Measurements from ENCODE around the gene KRT7. TPM values are rescaled to one million over a fixed set of nuclear protein-coding genes. Genes with fewer than 3 reads are reported as not detected.

KRT7 gene
- total and polyA plus RNA-seq, 4 donors, result 0.37 to 9.9 (median 7.0) TPM

DNA sequence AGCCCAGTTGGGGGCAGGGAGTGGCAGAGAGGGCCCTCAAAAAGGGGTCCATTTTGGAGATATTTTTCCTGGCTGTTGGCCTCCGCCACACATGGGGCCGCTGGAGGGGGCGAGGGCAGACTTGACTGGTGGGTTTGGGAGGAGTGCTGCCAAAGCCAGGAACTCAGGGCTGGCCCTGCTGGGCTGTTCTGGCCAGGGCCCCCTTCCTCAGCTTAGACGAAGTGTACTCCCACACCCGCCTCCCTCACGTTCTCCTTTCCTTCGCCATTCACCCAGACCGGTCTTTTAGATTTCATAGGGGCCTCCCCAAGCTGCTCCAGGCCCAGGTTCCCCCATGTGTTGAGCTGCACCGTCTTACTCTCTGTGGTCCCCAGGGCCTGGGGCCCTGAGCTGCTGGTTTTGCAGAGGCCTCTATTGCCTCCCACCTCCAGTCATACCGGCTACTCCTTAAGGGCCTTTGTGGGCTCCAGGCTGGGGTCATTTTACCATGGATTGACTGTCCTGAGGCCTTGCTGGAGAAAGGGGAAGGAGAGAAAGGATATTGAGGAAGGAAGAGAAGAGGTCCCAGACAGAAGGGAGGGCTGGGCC is 1.3 kb downstream of the KRT7 start (continued):
- TF ChIP-seq, protein P1, sequence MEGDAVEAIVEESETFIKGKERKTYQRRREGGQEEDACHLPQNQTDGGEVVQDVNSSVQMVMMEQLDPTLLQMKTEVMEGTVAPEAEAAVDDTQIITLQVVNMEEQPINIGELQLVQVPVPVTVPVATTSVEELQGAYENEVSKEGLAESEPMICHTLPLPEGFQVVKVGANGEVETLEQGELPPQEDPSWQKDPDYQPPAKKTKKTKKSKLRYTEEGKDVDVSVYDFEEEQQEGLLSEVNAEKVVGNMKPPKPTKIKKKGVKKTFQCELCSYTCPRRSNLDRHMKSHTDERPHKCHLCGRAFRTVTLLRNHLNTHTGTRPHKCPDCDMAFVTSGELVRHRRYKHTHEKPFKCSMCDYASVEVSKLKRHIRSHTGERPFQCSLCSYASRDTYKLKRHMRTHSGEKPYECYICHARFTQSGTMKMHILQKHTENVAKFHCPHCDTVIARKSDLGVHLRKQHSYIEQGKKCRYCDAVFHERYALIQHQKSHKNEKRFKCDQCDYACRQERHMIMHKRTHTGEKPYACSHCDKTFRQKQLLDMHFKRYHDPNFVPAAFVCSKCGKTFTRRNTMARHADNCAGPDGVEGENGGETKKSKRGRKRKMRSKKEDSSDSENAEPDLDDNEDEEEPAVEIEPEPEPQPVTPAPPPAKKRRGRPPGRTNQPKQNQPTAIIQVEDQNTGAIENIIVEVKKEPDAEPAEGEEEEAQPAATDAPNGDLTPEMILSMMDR (IDR thresholded peaks at IDR 0.05; ENCODE audit: low read depth, low read length, missing input control), result no peak
- no peak for TF ChIP-seq NR2F2 (IDR thresholded peaks at IDR 0.05)

DNA sequence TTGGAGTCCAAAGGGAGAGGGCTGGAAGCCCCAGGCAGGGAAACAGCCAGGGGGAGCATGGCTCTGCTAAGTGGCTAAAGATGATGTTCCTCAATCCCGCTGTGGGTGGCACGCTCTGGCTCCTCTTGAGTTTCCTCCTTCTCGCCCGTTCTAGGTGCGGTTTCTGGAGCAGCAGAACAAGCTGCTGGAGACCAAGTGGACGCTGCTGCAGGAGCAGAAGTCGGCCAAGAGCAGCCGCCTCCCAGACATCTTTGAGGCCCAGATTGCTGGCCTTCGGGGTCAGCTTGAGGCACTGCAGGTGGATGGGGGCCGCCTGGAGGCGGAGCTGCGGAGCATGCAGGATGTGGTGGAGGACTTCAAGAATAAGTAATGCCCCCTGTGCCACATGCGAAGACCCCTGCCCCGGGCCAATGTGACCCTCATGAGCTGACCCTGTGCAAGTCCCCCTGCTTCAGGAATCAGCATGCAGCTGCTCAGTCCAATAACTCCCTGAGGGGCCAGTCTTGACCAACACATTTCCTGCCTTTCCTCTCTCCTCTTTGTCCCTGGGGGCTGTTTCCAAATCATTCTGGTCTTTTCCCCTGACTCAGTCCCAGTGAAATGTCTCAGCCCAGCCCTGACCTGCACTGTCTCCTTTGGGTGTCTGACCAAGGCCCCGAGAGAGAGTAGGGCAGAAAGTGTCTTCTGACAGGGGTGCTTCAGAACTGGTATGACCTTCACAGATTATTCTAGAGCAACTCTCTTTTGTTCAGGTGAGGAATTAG is 2.1 kb downstream of the KRT7 start:
- DNase-seq (ENCODE audit: low spot score), result no peak
- Histone ChIP-seq H3K4me3 (ENCODE audit: low read depth in 1 of 3, low read length in 3 of 3) (no peak overlapping the region), H3K36me3 (ENCODE audit: control insufficient read depth in 4 of 4, insufficient read depth in 3 of 4, low read depth in 1 of 4, low read length in 3 of 4) (no peaks in the 10 kb centered on the region), H3K4me1 (ENCODE audit: control insufficient read depth in 4 of 4, insufficient read depth in 4 of 4, low read length in 3 of 4) (peaks cover 0 to 4% (median 0%) of the 10 kb centered on the region in 4 donors), H3K27ac (ENCODE audit: low read depth in 1 of 2, low read length in 2 of 2) (no peak overlapping the region), H3K27me3 (ENCODE audit: control insufficient read depth in 4 of 4, insufficient read depth in 4 of 4, low read length in 3 of 4) (peaks cover 0 to 7% (median 3%) of the 10 kb centered on the region in 4 donors), H3K9ac (ENCODE audit: low read depth in 1 of 2, low read length in 2 of 2) (no peak overlapping the region), H3K9me3 (ENCODE audit: control insufficient read depth in 4 of 4, low read length in 3 of 4) (no peaks in the 10 kb centered on the region)
- WGBS, result 89% methylated on average over 15 of the region's 15 CpGs
- TF ChIP-seq EGR1 (IDR thresholded peaks at IDR 0.05; ENCODE audit: low read depth in 2 of 2) (no peak), GABPA (IDR thresholded peaks at IDR 0.05 in 1 of 2, conservative IDR thresholded peaks at IDR 0.05 in 1 of 2) (no peak), YY1 (IDR thresholded peaks at IDR 0.05) (no peak), RAD21 (IDR thresholded peaks at IDR 0.05) (no peak), RXRA (IDR thresholded peaks at IDR 0.05) (no peak), HNF4A (conservative IDR thresholded peaks at IDR 0.05) (no peak), HNF4G (IDR thresholded peaks at IDR 0.05) (no peak), TAF1 (conservative IDR thresholded peaks at IDR 0.05) (no peak), FOXA2 (IDR thresholded peaks at IDR 0.05) (no peak), FOXA1 (IDR thresholded peaks at IDR 0.05) (no peak), SP1 (IDR thresholded peaks at IDR 0.05) (no peak), NR2F2 (IDR thresholded peaks at IDR 0.05) (no peak), JUND (IDR thresholded peaks at IDR 0.05) (no peak)
- TF ChIP-seq, protein P2, sequence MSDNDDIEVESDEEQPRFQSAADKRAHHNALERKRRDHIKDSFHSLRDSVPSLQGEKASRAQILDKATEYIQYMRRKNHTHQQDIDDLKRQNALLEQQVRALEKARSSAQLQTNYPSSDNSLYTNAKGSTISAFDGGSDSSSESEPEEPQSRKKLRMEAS (IDR thresholded peaks at IDR 0.05), result no peak
- TF ChIP-seq, protein P1 (IDR thresholded peaks at IDR 0.05; ENCODE audit: low read depth, low read length, missing input control), result no peak
- TF ChIP-seq, protein P3, sequence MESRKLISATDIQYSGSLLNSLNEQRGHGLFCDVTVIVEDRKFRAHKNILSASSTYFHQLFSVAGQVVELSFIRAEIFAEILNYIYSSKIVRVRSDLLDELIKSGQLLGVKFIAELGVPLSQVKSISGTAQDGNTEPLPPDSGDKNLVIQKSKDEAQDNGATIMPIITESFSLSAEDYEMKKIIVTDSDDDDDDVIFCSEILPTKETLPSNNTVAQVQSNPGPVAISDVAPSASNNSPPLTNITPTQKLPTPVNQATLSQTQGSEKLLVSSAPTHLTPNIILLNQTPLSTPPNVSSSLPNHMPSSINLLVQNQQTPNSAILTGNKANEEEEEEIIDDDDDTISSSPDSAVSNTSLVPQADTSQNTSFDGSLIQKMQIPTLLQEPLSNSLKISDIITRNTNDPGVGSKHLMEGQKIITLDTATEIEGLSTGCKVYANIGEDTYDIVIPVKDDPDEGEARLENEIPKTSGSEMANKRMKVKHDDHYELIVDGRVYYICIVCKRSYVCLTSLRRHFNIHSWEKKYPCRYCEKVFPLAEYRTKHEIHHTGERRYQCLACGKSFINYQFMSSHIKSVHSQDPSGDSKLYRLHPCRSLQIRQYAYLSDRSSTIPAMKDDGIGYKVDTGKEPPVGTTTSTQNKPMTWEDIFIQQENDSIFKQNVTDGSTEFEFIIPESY (IDR thresholded peaks at IDR 0.05), result no peak
- TF ChIP-seq, protein P4, sequence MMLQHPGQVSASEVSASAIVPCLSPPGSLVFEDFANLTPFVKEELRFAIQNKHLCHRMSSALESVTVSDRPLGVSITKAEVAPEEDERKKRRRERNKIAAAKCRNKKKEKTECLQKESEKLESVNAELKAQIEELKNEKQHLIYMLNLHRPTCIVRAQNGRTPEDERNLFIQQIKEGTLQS (IDR thresholded peaks at IDR 0.05), result no peak
- TF ChIP-seq, protein P5, sequence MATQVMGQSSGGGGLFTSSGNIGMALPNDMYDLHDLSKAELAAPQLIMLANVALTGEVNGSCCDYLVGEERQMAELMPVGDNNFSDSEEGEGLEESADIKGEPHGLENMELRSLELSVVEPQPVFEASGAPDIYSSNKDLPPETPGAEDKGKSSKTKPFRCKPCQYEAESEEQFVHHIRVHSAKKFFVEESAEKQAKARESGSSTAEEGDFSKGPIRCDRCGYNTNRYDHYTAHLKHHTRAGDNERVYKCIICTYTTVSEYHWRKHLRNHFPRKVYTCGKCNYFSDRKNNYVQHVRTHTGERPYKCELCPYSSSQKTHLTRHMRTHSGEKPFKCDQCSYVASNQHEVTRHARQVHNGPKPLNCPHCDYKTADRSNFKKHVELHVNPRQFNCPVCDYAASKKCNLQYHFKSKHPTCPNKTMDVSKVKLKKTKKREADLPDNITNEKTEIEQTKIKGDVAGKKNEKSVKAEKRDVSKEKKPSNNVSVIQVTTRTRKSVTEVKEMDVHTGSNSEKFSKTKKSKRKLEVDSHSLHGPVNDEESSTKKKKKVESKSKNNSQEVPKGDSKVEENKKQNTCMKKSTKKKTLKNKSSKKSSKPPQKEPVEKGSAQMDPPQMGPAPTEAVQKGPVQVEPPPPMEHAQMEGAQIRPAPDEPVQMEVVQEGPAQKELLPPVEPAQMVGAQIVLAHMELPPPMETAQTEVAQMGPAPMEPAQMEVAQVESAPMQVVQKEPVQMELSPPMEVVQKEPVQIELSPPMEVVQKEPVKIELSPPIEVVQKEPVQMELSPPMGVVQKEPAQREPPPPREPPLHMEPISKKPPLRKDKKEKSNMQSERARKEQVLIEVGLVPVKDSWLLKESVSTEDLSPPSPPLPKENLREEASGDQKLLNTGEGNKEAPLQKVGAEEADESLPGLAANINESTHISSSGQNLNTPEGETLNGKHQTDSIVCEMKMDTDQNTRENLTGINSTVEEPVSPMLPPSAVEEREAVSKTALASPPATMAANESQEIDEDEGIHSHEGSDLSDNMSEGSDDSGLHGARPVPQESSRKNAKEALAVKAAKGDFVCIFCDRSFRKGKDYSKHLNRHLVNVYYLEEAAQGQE (IDR thresholded peaks at IDR 0.05), result no peak

All from liver (tissue), 9 donors.